ENCODE measurements around the gene OSBPL8.
A peak's percentile ranks its signal among the peaks of the same experiment; 100 is the strongest.
"Not testable (repeated sequence)": the region's sequence is repeated elsewhere in the genome, so short reads cannot be mapped to it uniquely, and the experiment has no call there.

Gene OSBPL8

DNA sequence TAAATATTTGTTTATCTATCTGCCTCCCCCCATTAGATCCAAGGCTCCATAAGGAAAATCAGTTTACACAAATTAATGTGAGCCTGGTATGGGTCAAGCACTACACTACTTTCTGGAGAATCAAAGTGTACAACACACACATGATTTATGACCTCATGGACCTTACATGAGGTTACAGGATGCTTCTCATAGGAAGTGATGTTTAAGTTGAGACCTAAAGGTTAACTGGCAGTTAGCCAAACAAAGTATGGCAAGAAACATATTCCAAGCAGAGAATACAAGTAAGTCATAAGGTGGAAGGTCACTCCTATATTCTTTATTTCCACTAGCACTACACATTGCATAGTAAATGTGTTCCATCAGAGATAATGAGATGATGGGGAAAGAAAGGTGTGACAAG is 39.2 kb downstream of the OSBPL8 start:
- no peak for DNase-seq

DNA sequence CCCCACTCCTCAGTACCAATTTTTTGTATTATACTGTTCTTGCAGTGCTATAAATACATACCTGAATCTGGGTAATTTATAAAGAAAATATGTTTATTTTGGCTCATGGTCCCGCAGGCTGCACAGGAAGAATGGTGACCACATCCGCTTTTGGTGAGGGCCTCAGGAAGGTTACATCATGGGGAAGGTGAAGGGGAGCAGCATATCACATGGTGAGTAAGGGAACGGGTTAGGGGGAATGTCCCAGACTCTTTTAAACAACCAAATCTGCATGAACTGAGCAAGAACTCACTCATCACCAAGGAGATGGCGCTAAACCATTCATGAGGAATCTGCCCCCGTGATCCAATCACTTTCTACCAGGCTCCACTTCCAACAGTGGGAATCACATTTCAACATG is 40.0 kb downstream of the OSBPL8 start:
- peak; percentile 54 for DNase-seq

DNA sequence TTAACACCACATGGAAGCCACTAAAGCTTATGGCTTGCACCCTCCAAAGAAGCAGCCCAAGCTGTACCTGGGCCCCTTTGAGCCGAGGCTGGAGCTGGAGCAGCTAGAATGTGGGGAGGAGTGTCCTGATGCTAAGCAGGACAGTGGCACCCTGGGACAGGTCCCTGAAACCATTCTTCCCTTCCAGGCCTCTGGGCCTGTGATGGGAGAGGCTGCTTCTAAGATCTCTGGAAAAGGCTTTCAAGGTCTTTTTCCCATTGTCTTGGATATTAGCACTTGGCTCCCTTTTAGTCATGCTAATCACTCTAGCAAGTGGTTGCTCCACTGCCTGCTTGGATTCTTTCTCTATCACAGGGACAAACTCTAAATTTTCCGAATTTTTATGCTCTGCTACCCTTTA is 40.9 kb downstream of the OSBPL8 start:
- DNase-seq: no peak

DNA sequence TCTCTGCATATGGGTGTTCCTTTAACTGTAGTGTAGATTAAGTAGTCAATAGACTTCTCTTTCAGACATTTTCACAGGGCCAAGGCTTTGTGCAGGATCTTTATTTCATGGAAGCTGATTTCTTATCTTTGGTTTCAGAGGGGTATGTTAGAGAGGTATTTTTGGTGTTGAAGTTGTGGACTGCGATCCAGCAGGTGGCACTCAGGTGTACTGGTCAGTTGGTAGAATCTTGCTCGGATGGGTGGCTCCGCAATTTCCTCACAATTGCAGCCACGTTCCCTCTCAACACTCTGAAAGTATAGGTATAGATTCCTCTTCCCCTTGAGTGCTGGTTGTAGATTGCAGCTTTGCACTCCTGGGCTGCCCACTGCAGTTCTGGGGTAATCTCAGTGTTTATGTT is 44.3 kb downstream of the OSBPL8 start:
- no peak for DNase-seq

DNA sequence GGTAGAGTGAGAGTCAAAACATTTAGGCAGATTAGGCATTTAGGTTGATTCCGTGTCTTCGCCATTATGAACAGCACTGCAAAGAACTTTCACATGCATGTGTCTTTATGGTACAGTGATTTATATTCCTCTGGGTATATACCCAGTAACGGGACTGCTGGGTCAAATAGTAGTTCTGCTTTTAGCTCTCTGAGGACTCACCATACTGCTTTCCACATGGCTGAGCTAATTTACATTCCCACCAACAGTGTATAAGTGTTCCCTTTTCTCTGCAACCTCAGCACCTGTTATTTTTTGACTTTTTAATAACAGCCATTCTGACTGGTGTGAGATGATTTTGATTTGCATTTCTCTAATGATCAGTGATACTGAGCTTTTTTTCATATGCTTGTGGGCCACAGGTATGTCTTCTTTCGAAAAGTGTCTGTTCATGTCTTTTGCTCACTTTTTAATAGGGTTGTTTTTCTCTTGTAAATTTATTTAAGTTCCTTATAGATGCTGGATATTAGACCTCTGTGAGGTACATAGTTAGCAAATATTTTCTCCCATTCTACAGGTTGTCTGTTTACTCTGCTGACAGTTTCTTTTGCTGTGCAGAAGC is 48.4 kb downstream of the OSBPL8 start:
- DNase-seq: peak; percentile 14

DNA sequence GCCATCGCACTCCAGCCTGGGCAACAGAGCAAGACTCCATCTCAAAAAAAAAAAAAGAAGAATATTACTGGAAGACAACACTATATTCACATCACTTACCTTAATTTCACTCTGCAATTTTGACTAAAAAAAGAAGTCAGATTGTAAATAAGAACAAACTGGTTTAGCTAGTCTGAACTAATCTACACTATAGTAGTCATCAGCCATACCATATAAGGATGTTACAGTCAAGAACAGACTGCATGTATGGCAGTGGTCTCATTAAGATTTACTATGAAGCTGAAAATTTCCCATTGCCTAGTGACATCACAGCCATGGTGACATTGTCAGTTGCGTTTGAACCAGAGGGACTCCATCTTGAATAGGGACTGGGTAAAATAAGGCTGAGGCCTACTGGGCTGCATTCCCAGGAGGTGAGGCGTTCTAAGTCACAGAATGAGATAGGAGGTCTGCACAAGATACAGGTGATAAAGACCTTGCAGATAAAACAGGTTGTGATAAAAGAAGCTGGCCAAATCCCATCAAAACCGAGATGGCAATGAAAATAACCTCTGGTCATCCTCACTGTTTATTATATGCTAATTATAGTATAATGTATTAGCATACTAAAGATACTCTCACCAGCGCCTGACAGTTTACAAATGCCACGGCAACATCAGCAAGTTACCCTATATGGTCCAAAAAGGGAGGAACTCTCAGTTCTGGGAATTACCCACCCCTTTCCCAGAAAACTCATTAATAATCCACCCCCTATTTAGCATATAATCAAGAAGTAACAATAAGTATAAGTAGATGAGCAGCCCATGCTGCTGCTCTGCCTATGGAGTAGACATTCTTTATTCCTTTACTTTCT is 51.2 kb downstream of the OSBPL8 start:
- DNase-seq: no peak

DNA sequence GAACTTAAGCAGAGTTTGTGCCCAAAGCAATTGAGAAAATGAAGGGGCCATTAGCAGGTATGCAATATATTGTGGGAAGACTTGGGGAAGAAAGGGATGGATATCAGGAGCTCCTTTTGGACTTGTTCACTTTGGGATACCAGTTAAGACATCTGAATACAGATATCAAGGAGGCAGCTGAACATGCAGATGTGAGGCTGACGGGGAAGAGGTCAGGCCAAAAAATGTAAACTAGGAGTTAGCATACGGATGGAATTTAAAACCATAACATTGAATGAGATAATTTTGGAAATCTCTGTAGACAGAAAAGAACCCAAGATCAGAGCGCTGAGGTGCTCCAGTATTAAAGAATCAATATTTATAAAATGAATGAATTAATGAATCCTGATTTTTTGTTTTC is 53.4 kb downstream of the OSBPL8 start:
- DNase-seq: no peak

DNA sequence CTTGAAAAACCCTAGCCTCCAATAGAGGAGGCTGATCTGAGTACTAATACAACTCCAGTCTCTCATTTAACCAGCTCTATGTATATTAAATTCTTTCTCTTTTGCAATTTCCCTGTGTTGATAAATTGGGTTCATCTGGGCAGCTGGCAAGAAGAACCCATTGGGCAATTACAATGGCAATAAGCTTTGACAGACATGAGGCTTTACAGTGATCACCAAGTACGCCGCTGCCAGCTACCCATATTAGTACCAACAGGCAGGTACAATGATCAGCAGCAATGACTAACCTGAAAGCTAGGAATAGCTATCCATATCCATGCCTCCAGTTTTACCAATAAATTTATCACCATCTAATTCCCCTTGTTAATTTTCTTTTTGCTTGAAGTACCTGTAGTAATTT is 54.5 kb downstream of the OSBPL8 start:
- DNase-seq: no peak

DNA sequence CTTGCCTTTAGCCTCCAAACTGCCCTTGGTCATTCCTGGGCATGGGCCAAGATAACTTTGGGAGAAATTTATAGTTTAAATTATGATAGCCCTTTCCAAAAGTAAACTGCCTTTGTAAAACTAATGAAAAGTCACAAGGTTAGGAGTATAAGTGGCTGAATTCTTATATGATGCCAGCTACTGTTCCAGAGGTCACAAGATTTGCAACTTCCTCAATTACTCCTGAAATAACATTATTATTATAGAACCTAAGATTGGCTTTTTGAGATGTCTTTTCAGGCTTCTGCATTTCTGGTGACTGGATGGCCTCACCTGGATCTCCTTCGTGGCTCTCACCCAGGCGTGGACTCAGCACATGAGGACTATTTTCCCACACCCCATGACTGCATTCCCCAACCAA is 55.0 kb downstream of the OSBPL8 start:
- DNase-seq: peak; percentile 37

DNA sequence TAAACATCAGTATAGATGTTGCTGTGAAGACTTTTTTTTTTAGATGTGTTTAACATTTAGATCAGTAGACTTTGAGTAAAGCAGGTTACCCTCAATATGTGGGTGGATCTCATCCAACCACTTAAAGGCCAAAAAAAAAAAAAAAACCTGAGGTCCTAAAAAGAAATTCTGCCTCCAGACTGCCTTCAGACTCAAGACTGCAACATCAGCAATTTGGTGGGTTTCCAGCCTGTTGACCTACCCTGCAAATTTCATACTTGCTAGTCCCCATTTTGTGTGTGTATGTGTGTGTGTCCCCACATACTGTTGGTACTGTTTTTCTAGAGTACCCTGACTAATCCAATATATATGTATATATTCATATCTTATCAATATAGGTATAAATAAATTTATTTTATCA is 55.6 kb downstream of the OSBPL8 start:
- no peak for DNase-seq

DNA sequence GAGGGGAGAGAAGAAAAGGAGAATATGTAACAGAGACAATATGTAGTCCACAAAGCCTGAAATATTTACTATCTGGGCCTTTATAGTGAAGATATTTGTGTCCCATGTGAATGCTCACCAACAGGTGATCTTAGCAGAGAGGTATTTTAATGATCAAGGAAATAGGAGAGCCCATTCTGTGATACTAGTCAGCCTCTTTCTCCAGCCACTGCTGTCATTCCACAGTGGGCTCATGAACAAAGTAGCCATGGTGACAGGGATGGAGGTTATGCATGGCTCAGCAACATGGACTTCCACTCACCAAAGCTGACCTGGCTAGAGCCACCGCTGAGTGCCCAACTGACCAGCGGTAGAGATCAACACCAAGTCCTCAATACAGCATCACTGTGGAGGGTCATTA is 58.2 kb downstream of the OSBPL8 start:
- DNase-seq: no peak

DNA sequence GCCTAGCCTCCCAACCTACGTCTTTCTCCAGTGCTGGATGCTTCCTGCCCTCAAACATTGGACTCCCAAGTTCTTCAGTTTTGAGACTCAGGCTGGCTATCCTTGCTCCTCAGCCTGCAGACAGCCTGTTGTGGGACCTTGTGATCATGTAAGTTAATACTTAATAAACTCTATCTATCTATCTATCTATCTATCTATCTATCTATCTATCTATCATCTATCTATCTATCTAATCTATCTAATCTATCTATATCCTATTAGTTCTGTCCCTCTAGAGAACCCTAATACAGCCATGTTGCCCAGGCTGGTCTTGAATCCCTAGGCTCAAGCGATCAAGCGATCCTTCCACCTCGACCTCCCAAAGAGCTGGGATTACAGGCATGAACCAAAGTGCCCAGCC is 60.4 kb downstream of the OSBPL8 start:
- not testable (repeated sequence) for DNase-seq

DNA sequence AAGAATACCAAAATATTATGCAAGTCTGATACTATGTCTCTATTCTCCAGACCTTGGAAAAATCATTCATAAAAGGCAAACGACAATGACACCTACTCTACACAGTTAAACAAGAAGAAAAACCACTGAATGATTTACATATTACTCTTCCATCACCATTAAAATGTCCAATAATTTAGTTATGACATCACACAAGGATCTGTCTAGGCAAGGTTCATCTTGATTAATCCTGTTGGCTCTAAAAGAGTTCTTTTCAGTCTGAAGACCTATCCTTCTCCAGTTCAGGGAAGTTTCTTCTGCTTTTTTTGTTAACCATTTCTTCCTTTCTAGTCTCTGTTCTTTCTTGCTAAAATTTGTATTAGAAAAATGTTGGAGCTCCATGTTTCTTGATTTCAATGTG is 64.0 kb downstream of the OSBPL8 start:
- DNase-seq: no peak

DNA sequence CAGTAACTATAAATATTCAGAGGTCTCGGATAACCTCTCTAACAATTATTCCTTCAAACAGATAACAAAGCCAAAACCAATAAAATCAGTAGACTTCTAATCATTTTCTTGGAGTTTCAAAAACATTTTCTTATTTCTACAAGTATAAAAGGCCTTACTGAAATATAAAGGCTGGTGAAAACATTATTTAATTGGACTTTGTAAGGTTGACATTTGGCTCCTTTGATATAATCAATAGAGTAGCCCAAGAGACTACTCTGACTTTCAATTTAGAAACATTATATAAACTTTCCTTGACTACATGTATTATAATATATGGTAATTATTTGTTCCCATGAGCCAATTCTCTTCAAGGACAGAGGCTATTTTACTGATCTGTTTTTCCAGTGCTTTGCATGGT is 68.3 kb downstream of the OSBPL8 start:
- no peak for DNase-seq

DNA sequence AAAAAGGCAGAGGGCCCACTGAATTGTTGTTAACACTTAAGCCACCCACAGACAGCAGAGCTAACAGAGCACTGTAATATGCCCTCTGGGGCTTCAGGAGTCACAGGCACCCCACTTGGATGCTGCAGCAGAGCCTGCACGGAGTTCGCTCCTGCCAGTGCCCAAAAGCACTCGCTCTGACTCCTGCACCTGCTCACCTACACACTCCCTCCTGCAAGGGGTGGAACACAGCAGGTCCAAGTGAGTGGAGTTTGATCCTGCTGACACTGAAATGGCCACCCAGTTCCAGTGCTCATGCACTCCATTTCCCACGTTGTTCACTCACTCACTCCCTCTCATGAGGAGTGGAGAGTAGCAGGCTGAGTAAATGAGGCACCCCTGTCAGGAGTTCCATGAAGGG is 68.8 kb downstream of the OSBPL8 start:
- no peak for DNase-seq

DNA sequence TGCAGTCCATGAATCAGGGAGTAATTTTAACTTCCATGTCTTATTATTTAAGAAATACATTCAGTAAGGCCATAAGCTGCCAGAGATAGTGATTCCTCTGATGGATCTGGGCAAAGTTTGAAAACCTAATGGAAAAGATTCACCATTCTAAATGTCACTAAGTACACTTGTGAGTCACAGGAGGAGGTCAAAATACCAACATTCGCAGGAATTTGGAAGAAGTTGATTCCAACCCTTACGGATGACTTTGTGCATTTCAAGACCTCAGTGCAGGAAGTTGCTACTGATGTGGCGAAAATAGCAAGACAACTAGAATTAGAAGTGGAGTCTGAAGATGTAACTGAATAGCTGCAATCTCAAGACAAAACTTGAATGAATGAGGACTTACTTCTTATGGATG is 69.8 kb downstream of the OSBPL8 start:
- no peak for DNase-seq

DNA sequence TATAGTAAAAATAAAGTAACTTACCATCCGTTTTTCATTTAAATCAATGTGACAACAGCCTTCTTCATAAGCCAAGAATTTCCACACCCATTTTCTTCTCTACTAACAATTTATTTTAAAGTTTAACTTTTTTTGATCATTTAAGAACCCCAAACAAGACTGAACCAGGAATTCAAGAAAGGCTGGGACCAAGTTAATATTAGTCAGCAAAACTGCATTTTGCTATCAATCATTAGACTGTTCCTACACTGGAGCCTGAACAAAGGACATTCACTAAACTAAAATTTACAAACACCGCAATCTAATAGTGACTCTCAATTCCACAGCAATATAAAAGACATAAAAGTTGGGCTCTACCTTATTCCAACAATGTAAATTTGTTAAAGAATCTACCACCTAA is 73.6 kb downstream of the OSBPL8 start:
- no peak for DNase-seq

DNA sequence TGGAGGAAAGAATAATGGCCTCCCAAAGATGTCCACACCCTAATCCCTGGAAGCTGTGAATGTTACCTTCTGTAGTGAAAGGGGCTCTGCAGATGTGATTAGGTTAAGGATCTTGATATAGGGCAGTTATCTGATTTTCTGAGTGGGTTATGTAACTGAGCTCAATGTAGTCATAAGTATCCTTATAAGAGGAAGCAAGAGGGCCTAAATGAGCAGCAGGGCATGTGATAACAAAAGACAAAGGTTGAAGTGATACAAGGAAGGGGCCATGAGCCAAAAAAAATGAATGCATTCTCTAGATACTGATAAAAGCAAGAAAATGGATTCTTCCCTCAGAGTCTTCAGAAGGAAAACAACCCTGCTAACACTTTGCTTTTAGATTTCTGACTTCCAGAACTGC is 78.8 kb downstream of the OSBPL8 start:
- peak; percentile 66 for DNase-seq

DNA sequence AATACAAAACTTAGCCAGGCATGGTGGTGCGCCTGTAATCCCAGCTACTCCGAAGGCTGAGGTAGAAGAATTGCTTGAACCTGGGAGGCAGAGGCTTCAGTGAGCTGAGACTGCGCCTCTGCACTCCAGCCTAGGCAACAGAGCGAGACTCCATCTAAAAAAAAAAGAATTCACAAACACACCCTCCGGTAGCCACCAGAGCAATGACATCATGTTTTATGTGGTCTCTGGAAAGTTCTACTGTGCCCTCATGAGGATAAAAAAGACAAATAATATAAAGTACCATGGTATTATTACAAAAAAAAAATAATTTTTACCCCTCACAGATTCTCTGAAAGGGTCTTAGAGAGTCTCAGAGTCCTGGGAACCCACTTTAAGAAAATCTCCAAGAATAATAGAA is 81.5 kb downstream of the OSBPL8 start:
- no peak for DNase-seq

DNA sequence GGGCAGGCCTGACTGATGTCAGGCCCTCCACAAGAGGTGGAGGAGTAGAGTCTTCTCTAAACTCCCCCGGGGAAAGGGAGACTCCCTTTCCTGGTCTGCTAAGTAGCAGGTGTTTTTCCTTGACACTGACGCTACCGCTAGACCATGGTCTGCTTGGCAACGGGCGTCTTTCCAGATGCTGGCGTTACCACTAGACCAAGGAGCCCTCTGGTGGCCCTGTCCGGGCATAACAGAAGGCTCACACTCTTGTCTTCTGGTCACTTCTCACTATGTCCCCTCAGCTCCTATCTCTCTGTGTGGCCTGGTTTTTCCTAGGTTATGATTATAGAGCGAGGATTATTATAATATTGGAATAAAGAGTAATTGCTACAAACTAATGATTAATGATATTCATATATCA is 86.7 kb downstream of the OSBPL8 start:
- DNase-seq: not testable (repeated sequence)

DNA sequence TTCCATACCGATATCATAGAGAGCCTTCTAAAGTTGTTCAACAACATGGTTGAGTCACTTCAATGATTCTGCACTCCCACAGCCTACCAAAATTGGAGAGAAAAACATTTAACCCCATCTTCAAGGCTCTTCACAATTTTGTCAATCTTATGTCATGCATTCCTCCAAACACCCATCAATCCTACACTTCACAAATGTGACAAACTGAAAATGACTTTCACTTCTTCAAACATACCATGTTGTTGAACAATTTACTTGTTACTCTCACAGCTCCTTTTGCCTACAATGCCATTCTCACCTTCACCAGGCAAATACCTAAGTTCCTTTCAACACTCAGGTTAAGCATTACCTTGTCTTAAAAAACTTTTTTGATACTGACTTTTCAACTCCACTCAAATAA is 88.0 kb downstream of the OSBPL8 start:
- no peak for DNase-seq

DNA sequence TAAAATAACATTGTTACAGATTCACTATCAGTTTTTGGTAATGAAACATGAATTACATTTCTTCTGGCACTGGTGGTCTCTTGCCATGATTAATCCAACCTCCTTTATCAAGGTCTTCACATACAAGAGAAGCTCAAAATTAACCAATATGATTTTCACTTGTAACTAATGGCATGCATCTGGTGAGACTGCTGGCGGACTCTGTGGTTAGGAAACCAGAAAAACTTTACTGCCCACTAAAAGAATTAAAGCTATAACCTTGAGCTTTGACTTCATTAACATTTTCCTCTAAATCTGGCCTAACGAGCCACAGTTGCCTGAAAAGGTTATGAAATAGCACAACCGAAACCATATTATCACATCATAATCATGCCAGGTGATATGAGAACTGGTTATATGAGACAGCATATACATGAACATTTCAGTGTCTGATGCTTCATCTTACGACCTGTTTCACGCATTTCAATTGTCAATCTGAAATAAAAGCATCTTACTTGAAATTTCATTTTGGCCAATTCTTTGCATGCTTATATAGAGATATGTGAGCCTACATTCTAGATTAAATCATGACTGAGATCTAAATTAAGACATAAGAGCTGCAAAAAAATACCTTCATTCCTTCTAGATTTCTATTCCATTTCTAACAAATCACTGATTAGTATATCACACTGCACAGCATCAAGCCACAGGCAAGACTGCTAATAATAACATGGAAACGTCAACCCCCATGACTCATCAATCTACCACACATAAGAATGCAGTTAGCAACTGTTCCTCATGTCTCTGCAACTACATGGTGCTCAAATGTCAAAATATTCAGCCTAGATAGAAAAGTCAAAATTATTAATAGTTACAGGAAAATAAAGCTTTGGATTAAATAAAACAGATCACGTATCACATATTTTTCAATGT is 89.3 kb downstream of the OSBPL8 start:
- DNase-seq: peak; percentile 82

DNA sequence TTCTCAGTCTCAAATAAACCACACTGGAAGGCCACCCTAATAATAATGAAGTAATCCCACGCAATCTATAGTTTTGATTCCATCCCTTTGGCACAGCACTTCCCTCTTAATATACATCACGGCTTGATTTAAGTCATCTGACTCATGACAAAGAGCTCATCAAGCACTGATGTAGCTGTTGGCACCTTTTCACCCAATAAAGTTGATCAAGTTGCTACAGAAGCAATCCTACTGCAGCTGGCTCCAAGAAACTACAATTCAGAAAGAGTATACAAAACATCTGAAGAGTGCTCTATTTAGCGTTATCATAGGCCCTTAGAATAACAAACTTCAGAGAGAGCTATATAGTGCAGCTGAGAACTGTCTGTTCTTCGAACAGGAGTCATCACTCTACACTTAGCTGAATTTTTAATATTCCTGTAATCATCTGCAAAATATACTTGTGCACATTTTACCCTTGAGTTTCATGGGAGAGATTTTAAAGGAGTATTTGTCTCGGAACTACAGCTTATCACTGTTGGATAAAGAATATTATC is 94.9 kb downstream of the OSBPL8 start:
- DNase-seq: peak; percentile 25
